Esophagus (tissue), 2 donors: ENCODE measurements around the gene OXNAD1. TPM values are rescaled to one million over a fixed set of nuclear protein-coding genes. Genes with fewer than 3 reads are reported as not detected.

Experiments
- H3K27ac ChIP-seq, 2 donors: one replicate each; pipeline ENCODE4 v1.5.1; 2013; ENCODE audit warnings: low read depth in 2 of 2, mild to moderate bottlenecking in 2 of 2, inconsistent platforms in 1 of 2, low read length in 1 of 2, moderate library complexity in 1 of 2
- H3K27me3 ChIP-seq, 2 donors: one replicate each; pipeline ENCODE4 v1.6.1; 2013; ENCODE audit warnings: low read length in 2 of 2, control low read depth in 1 of 2, mild to moderate bottlenecking in 1 of 2; ENCODE audit not compliant: insufficient read depth in 2 of 2, control insufficient read depth in 1 of 2
- H3K36me3 ChIP-seq, 2 donors: one replicate each; pipeline ENCODE4 v1.6.1; 2013; ENCODE audit warnings: low read length in 1 of 2; ENCODE audit not compliant: control insufficient read depth in 2 of 2, insufficient read depth in 2 of 2
- H3K4me1 ChIP-seq, 2 donors: one replicate each; pipeline ENCODE4 v1.6.1; 2013; ENCODE audit warnings: low read length in 1 of 2; ENCODE audit not compliant: control insufficient read depth in 2 of 2, insufficient read depth in 2 of 2
- H3K4me3 ChIP-seq, 2 donors: one replicate each; pipeline ENCODE4 v1.5.1; 2013; ENCODE audit warnings: low read length in 2 of 2, mild to moderate bottlenecking in 2 of 2, low read depth in 1 of 2, moderate library complexity in 1 of 2
- H3K9me3 ChIP-seq, 2 donors: one replicate each; pipeline ENCODE4 v1.6.1; 2013; ENCODE audit warnings: mild to moderate bottlenecking in 2 of 2, low read depth in 1 of 2, low read length in 1 of 2, moderate library complexity in 1 of 2; ENCODE audit not compliant: control insufficient read depth in 2 of 2, insufficient read depth in 1 of 2
- WGBS, 2 donors: extraction: QIAGEN DNeasy Blood & Tissue Kit; methylation state at CpG; one replicate each; pipeline ENCODE4 v1.1.7; 2013; 5-methylcytosine and 5-hydroxymethylcytosine counted together
- polyA plus RNA-seq, 2 donors: library from polyadenylated mRNA; stranded (reverse); fragments of 200-250 nt; gene quantifications; one replicate each; pipeline ENCODE4 v1.2.3, GENCODE V29; 2013
- donor health status: healthy with polysubstance abuse.
- donor health status: Bipolar disorder and iron deficiency.

The OXNAD1 gene
- polyA plus RNA-seq, 2 donors, result 4.9 to 6.6 TPM

GRCh38 chr3:16329036-16329825 is 64.2 kb downstream of the OXNAD1 start:
- peaks cover 3 to 4% of the 10 kb centered on the region in 2 donors for H3K4me1 ChIP-seq
- peaks cover 0 to 2% of the 10 kb centered on the region in 2 donors for H3K36me3 ChIP-seq
- H3K27me3 ChIP-seq, result no peaks in the 10 kb centered on the region
- H3K27ac ChIP-seq, result no peak overlapping the region
- 86 to 91% methylated on average over 15 of the region's 15 CpGs for WGBS, 2 donors
- no peak overlapping the region for H3K4me3 ChIP-seq
- H3K9me3 ChIP-seq, result no peaks in the 10 kb centered on the region

DNA sequence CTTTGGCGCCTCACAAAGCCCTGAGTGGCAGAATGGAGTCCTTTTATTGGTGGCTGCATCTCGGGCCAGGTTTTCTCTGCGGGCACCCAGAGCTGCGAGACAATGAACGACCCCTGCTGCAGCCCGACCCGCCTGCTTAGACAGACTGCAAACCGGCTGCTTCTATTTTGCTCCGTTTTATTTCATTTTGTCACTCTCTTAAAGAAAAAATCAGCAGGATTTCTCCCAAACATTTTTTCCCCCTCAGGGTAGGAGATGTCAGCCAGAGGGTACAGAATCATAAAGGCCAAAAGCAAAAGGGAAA is 64.8 kb downstream of the OXNAD1 start:
- WGBS, 2 donors, result 88 to 89% methylated on average over 9 of the region's 9 CpGs
- H3K9me3 ChIP-seq, result no peaks in the 10 kb centered on the region
- H3K27ac ChIP-seq, result no peak overlapping the region
- H3K4me1 ChIP-seq, result peaks cover 3 to 4% of the 10 kb centered on the region in 2 donors
- H3K27me3 ChIP-seq, result no peaks in the 10 kb centered on the region
- no peak overlapping the region for H3K4me3 ChIP-seq
- peaks cover 0 to 2% of the 10 kb centered on the region in 2 donors for H3K36me3 ChIP-seq

GRCh38 chr3:16330351-16330750 is 65.3 kb downstream of the OXNAD1 start:
- Histone ChIP-seq H3K4me3 (no peak overlapping the region), H3K9me3 (no peaks in the 10 kb centered on the region), H3K4me1 (peaks cover 3 to 4% of the 10 kb centered on the region in 2 donors), H3K27ac (no peak overlapping the region), H3K27me3 (no peaks in the 10 kb centered on the region), H3K36me3 (peaks cover 0 to 3% of the 10 kb centered on the region in 2 donors)
- 90 to 93% methylated on average over 4 of the region's 4 CpGs for WGBS, 2 donors

DNA sequence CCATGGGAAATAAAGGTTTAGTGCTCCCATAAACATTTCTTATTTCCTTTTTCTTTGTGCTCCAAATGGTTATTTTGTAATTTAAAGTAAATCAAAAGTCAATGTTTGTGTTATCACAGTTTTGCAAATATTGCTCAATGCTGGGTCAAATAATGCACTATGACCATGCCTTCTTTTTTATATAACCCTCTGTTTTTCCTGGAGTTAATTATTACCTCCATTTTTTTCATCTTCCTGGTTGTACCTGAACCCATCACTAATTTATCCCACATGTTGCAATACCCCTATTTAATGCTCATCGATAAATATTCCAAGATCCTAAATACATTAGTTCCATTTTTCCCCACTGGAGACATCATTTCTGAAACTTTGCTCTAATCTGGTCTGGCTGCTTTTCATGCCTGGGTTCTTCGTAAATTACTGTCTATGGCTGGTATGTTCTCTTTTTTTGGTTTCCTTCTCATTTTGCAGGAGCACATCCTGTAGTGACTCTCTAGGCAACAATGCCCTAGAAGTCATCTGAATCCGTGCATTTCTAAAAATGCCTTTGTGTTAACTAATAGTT is 66.4 kb downstream of the OXNAD1 start:
- Histone ChIP-seq H3K4me1 (peaks cover 3 to 4% of the 10 kb centered on the region in 2 donors), H3K36me3 (peaks cover 0 to 5% of the 10 kb centered on the region in 2 donors), H3K4me3 (no peak overlapping the region), H3K27me3 (no peaks in the 10 kb centered on the region), H3K9me3 (no peaks in the 10 kb centered on the region), H3K27ac (no peak overlapping the region)
- WGBS, 2 donors, result 92 to 97% methylated on average over 3 of the region's 3 CpGs

- WGBS, 2 donors, result 82 to 88% methylated on average over 1 of the region's 1 CpG
- Histone ChIP-seq H3K36me3 (peaks cover 0 to 5% of the 10 kb centered on the region in 2 donors), H3K4me3 (no peak overlapping the region)
Observed at GRCh38 chr3:16332904-16333426, 68.0 kb downstream of the OXNAD1 start.

GRCh38 chr3:16334909-16335308 is 69.9 kb downstream of the OXNAD1 start:
- WGBS, 2 donors, result 61 to 70% methylated on average over 4 of the region's 4 CpGs
- H3K4me1 ChIP-seq, result no peaks in the 10 kb centered on the region
- H3K4me3 ChIP-seq, result no peak overlapping the region
- H3K9me3 ChIP-seq, result no peaks in the 10 kb centered on the region
- peak overlapping the region in 1 of 2 donors; percentile 18 for H3K27ac ChIP-seq
- no peaks in the 10 kb centered on the region for H3K27me3 ChIP-seq
- peaks cover 0 to 5% of the 10 kb centered on the region in 2 donors for H3K36me3 ChIP-seq

More at GRCh38 chr3:16332904-16333426, 68.0 kb downstream of the OXNAD1 start:
- H3K27ac ChIP-seq, result no peak overlapping the region
- H3K4me1 ChIP-seq, result peaks cover 0 to 2% of the 10 kb centered on the region in 2 donors
- H3K27me3 ChIP-seq, result no peaks in the 10 kb centered on the region
- H3K9me3 ChIP-seq, result no peaks in the 10 kb centered on the region

DNA sequence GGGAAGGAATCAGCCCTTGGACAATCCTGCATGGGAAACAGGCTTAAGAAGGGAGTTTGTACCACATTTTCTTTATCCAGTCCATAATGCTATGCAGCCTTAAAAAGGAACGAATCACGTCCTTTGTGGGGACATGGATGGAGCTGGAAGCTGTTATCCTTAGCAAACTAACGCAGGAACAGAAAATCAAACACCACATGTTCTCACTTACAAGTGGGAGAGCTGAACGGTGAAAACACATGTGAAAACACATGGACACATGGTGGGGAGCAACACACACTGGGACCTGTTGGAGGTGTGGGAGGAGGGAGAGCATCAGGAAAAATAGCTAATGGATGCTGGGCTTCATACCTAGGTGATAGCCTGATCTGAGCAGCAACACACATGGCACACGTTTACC is 70.3 kb downstream of the OXNAD1 start:
- Histone ChIP-seq H3K27me3 (no peaks in the 10 kb centered on the region), H3K27ac (peak overlapping the region in 1 of 2 donors; percentile 18), H3K4me1 (no peaks in the 10 kb centered on the region), H3K36me3 (peaks cover 0 to 5% of the 10 kb centered on the region in 2 donors), H3K4me3 (no peak overlapping the region), H3K9me3 (no peaks in the 10 kb centered on the region)
- WGBS, 2 donors, result 77 to 81% methylated on average over 5 of the region's 5 CpGs

GRCh38 chr3:16335772-16336645 is 71.0 kb downstream of the OXNAD1 start:
- H3K27me3 ChIP-seq, result no peaks in the 10 kb centered on the region
- H3K9me3 ChIP-seq, result no peaks in the 10 kb centered on the region
- H3K4me3 ChIP-seq, result no peak overlapping the region
- no peaks in the 10 kb centered on the region for H3K4me1 ChIP-seq
- WGBS, 2 donors, result 84 to 86% methylated on average over 14 of the region's 14 CpGs
- H3K27ac ChIP-seq, result peak overlapping the region; percentile 6 to 26
- H3K36me3 ChIP-seq, result peaks cover 0 to 5% of the 10 kb centered on the region in 2 donors

- H3K36me3 ChIP-seq, result peaks cover 0 to 5% of the 10 kb centered on the region in 2 donors
- 89 to 92% methylated on average over 6 of the region's 6 CpGs for WGBS, 2 donors
- no peak overlapping the region for H3K4me3 ChIP-seq
- H3K27ac ChIP-seq, result no peak overlapping the region
- H3K27me3 ChIP-seq, result no peaks in the 10 kb centered on the region
- H3K9me3 ChIP-seq, result no peaks in the 10 kb centered on the region
- no peaks in the 10 kb centered on the region for H3K4me1 ChIP-seq
Observed at GRCh38 chr3:16336825-16337224, 71.8 kb downstream of the OXNAD1 start.
